Measurements from ENCODE around the gene RCOR1.

DNA sequence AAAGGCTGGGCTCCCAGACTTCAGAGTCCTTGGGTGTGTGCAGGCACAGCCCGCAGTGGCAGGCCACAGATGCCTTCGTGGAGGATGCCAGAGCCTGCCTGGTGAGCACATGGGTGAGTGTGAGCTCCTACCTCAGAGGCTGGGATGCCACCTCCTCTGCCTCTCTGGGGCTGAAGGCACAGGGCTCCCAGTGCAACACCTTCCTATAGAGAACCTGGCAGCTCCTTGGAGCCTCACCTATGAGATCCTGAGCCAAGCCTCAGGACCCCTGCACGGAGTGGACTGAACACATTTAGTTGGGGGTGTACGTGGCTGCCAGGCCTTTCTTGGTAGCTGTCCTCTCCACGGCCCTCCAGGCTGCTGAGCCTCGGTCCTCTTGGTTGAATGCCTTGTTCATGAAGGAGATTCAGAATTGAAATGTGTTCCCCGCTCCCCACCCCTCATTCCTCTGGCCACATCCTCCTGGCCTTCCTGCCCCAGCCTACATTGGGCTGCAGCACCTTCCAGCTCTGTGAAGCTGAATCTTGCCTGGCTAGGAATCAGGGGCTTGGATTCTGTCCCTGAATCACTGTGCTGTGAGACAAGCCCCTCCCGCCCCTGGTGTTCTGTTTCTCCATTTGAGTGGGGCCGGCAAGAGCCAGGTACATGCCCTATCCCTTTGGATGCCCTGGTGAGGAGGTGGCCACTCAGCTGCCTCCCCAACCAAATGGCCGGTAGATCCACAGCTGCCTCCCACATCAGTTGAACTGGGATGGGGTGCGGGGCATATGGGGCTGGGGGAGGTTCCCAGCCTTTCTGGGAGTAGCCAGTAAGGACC lies 146.1 kb downstream of the RCOR1 start:
- TF ChIP-seq, protein P1, sequence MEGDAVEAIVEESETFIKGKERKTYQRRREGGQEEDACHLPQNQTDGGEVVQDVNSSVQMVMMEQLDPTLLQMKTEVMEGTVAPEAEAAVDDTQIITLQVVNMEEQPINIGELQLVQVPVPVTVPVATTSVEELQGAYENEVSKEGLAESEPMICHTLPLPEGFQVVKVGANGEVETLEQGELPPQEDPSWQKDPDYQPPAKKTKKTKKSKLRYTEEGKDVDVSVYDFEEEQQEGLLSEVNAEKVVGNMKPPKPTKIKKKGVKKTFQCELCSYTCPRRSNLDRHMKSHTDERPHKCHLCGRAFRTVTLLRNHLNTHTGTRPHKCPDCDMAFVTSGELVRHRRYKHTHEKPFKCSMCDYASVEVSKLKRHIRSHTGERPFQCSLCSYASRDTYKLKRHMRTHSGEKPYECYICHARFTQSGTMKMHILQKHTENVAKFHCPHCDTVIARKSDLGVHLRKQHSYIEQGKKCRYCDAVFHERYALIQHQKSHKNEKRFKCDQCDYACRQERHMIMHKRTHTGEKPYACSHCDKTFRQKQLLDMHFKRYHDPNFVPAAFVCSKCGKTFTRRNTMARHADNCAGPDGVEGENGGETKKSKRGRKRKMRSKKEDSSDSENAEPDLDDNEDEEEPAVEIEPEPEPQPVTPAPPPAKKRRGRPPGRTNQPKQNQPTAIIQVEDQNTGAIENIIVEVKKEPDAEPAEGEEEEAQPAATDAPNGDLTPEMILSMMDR (IDR thresholded peaks at IDR 0.05; ENCODE audit: low read depth, low read length) = no peak
- no peak for TF ChIP-seq EZH2phosphoT487 (IDR thresholded peaks at IDR 0.05; ENCODE audit: low read depth)

Data from OCI-LY3 (cell line).